Measurements from ENCODE around the gene CYB561D1. TPM values are rescaled to one million over a fixed set of nuclear protein-coding genes. Genes with fewer than 3 reads are reported as not detected.

Gene CYB561D1
- total RNA-seq, 1 donor from 2014 or later, result 8.3 TPM

DNA sequence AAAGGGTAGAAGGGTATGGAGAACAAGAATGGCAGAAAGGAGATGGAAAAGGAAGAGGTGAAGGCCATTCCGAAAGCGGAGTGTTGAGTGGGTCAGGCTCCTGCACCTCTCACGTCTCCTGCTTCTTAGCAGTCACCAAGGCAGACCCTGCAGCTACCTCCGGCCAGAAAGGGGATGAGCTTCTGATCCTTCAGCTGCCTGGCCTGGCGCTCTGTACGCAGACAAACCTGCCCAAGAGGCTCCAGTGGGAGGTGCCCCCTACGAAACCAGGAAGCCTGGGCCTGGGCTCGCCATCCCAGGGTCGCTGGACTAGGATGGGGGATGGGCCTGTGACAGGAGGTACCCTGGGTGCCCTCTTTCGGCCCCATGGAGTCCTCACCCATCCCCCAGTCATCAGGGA is 48.8 kb downstream of the CYB561D1 start:
- DNase-seq (ENCODE audit: extremely low spot score in 2 of 2), result no peak
- Histone ChIP-seq H3K36me3 (no peaks in the 10 kb centered on the region), H3K4me1 (peaks cover 13% of the 10 kb centered on the region), H3K27ac (no peak overlapping the region), H3K4me3 (no peak overlapping the region), H3K9me3 (no peaks in the 10 kb centered on the region), H3K27me3 (no peaks in the 10 kb centered on the region)
- TF ChIP-seq POLR2AphosphoS5 (IDR thresholded peaks at IDR 0.05; ENCODE audit: insufficient read depth in 1 of 2, low read depth in 1 of 2), result no peak
- no peak for TF ChIP-seq POLR2A (IDR thresholded peaks at IDR 0.05)
- TF ChIP-seq, protein P1, sequence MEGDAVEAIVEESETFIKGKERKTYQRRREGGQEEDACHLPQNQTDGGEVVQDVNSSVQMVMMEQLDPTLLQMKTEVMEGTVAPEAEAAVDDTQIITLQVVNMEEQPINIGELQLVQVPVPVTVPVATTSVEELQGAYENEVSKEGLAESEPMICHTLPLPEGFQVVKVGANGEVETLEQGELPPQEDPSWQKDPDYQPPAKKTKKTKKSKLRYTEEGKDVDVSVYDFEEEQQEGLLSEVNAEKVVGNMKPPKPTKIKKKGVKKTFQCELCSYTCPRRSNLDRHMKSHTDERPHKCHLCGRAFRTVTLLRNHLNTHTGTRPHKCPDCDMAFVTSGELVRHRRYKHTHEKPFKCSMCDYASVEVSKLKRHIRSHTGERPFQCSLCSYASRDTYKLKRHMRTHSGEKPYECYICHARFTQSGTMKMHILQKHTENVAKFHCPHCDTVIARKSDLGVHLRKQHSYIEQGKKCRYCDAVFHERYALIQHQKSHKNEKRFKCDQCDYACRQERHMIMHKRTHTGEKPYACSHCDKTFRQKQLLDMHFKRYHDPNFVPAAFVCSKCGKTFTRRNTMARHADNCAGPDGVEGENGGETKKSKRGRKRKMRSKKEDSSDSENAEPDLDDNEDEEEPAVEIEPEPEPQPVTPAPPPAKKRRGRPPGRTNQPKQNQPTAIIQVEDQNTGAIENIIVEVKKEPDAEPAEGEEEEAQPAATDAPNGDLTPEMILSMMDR (IDR thresholded peaks at IDR 0.05), result no peak
- intact Hi-C loops (cut with DNase I), result loop anchor here (10.0 kb wide), 1 partner anchor 82 kb away; no protein-coding TSS in a partner anchor

DNA sequence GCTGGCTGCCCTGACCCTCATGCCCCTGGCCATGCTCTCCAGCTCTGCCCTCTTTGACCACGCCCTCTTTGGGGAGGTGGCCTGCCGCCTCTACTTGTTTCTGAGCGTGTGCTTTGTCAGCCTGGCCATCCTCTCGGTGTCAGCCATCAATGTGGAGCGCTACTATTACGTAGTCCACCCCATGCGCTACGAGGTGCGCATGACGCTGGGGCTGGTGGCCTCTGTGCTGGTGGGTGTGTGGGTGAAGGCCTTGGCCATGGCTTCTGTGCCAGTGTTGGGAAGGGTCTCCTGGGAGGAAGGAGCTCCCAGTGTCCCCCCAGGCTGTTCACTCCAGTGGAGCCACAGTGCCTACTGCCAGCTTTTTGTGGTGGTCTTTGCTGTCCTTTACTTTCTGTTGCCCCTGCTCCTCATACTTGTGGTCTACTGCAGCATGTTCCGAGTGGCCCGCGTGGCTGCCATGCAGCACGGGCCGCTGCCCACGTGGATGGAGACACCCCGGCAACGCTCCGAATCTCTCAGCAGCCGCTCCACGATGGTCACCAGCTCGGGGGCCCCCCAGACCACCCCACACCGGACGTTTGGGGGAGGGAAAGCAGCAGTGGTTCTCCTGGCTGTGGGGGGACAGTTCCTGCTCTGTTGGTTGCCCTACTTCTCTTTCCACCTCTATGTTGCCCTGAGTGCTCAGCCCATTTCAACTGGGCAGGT is 49.5 kb downstream of the CYB561D1 start:
- H3K4me3 ChIP-seq, result no peak overlapping the region
- no peaks in the 10 kb centered on the region for H3K27me3 ChIP-seq
- no peaks in the 10 kb centered on the region for H3K9me3 ChIP-seq
- H3K4me1 ChIP-seq, result peaks cover 15% of the 10 kb centered on the region
- intact Hi-C loops (cut with DNase I), result loop anchor here (10.0 kb wide), 1 partner anchor 81 kb away; no protein-coding TSS in a partner anchor
- DNase-seq (ENCODE audit: extremely low spot score in 2 of 2), result no peak
- no peaks in the 10 kb centered on the region for H3K36me3 ChIP-seq
- no peak overlapping the region for H3K27ac ChIP-seq
- TF ChIP-seq POLR2AphosphoS5 (IDR thresholded peaks at IDR 0.05; ENCODE audit: insufficient read depth in 1 of 2, low read depth in 1 of 2), result no peak
- TF ChIP-seq, protein P1 (IDR thresholded peaks at IDR 0.05), result no peak
- no peak for TF ChIP-seq POLR2A (IDR thresholded peaks at IDR 0.05)

DNA sequence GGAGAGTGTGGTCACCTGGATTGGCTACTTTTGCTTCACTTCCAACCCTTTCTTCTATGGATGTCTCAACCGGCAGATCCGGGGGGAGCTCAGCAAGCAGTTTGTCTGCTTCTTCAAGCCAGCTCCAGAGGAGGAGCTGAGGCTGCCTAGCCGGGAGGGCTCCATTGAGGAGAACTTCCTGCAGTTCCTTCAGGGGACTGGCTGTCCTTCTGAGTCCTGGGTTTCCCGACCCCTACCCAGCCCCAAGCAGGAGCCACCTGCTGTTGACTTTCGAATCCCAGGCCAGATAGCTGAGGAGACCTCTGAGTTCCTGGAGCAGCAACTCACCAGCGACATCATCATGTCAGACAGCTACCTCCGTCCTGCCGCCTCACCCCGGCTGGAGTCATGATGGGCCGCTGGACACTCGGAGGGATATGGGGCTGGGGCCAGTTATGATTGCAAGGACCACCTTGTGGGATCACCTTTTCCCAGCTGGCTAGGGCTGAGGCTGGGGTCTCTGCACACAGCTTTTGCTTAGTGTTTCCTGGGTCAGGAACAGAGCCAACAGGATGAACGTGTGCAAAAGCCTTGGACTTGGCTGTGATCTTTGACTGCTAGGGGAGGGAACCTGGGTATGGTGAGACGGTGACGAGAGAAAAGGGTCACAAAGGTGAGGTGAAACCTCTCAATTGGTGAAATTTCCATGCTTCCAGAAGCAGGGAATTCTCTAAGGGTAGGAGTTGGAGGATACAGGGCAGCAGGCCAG is 50.3 kb downstream of the CYB561D1 start:
- Histone ChIP-seq H3K36me3 (no peaks in the 10 kb centered on the region), H3K4me1 (peaks cover 17% of the 10 kb centered on the region), H3K27me3 (no peaks in the 10 kb centered on the region), H3K4me3 (no peak overlapping the region), H3K9me3 (no peaks in the 10 kb centered on the region), H3K27ac (no peak overlapping the region)
- DNase-seq (ENCODE audit: extremely low spot score in 2 of 2), result peak in 1 of 2 donors; percentile 95
- intact Hi-C loops (cut with DNase I), result loop anchor here (10.0 kb wide), 1 partner anchor 81 kb away; no protein-coding TSS in a partner anchor
- TF ChIP-seq POLR2A (IDR thresholded peaks at IDR 0.05) (no peak), POLR2AphosphoS5 (IDR thresholded peaks at IDR 0.05; ENCODE audit: insufficient read depth in 1 of 2, low read depth in 1 of 2) (no peak)
- TF ChIP-seq, protein P1 (IDR thresholded peaks at IDR 0.05), result no peak

DNA sequence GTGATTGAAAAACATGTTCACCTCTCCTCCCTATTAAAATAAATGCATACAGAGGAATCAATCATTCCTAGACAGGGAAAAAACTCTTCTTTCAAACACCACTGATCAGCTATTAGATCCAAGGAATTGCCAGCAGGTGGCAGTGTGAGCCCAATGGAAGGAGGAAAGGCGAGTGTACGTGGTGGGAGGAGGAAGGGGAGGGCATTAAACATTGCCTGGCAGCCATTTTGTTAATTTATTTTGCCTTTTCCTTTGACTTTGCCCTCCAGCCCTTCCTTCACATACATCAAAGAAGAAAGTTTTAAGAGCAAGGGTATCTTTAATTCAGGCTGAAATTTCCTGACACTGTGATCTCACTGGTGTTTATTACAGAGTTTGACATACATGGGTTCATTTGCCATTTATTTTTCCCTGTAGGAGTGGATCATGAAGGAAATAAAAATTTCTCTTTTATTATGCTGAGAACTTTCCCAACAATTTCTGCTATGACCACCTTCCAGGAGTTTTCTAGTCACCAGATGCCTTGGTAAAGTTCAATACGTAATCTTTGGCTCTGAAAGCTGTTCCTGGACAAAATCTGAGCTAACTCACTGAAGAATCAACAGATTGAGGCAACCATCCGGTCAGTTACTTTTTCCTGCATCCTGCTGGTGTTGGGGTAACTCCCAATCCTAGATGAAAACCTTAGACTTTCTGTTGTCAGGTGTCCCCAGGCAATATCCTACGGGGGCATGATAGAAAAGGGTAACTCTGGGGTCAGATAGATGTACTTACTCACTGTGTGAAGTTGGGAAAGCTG is 52.6 kb downstream of the CYB561D1 start:
- no peak for TF ChIP-seq POLR2A (IDR thresholded peaks at IDR 0.05)
- peak in 1 of 2 donors; percentile 90 for TF ChIP-seq POLR2AphosphoS5 (IDR thresholded peaks at IDR 0.05; ENCODE audit: insufficient read depth in 1 of 2, low read depth in 1 of 2)
- TF ChIP-seq, protein P1 (IDR thresholded peaks at IDR 0.05), result peak; percentile 88 to 93 (median 92)
- intact Hi-C loops (cut with DNase I), result loop anchor here (5.0 to 10.0 kb wide), 4 partner anchors 78 to 441 kb away; no protein-coding TSS in a partner anchor
- Histone ChIP-seq H3K27ac (peak overlapping the region; percentile 96), H3K27me3 (no peaks in the 10 kb centered on the region), H3K36me3 (no peaks in the 10 kb centered on the region), H3K4me3 (peak overlapping the region; percentile 9 to 90), H3K9me3 (no peaks in the 10 kb centered on the region), H3K4me1 (peaks cover 40% of the 10 kb centered on the region)
- no peak for DNase-seq (ENCODE audit: extremely low spot score in 2 of 2)
